NAMALWA (cell line): ENCODE measurements around the gene COTL1.

Experiments used
- DNase-seq: peaks from one replicate; pipeline ENCODE4 v3.0.0-alpha.2; 2015; ENCODE audit warnings: low spot score

The COTL1 gene, protein sequence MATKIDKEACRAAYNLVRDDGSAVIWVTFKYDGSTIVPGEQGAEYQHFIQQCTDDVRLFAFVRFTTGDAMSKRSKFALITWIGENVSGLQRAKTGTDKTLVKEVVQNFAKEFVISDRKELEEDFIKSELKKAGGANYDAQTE

GRCh38 chr16:84617791-84618580 is at the start of gene COTL1:
Gene COTL1 (minus strand): TSS chr16:84618078. CDS start chr16:84617914, 164 bp downstream.
- peak; percentile 94 for DNase-seq

GRCh38 chr16:84665843-84666242 is 48.0 kb upstream of the COTL1 start:
- no peak for DNase-seq

DNA sequence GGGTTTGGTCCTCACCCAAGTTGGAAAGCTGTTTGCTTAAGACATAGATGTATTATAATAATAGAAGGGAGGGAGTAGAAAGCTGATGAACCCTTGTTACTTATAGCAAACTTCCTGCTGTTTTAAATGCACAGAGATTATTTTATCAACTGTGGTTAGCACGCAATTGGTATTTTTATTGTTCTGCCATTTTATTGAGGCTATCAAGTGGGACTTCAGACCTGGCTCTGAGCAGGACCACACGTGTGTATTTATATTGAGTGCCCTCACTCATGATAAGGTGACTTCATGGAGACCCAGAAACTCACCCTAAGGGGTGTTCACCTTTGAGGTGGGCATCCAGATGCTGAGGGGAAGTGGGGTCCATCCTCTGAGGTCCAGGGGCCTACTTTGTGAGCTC is 47.5 kb upstream of the COTL1 start:
- DNase-seq, result no peak

GRCh38 chr16:84663433-84664101 is 45.7 kb upstream of the COTL1 start:
- peak; percentile 84 for DNase-seq

DNA sequence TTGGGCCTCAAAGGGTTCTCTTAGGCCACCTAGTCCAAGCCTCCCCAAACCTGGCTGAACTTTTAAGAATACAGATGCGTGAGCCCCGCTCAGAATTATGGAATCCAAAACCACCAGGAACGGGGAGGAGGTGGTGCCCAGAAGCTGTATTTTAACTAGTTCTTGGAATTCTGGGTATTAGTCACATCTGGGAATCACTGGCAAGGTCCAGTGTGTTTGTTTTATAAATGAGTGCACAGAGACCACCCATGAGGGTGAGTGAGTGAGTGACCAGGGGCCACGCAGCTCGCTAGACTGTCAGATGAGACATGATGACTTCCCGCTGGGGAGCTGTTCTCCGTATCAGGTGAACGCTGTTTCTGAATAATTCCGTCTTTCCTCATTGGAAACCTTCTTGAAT is 44.6 kb upstream of the COTL1 start:
- DNase-seq, result no peak

DNA sequence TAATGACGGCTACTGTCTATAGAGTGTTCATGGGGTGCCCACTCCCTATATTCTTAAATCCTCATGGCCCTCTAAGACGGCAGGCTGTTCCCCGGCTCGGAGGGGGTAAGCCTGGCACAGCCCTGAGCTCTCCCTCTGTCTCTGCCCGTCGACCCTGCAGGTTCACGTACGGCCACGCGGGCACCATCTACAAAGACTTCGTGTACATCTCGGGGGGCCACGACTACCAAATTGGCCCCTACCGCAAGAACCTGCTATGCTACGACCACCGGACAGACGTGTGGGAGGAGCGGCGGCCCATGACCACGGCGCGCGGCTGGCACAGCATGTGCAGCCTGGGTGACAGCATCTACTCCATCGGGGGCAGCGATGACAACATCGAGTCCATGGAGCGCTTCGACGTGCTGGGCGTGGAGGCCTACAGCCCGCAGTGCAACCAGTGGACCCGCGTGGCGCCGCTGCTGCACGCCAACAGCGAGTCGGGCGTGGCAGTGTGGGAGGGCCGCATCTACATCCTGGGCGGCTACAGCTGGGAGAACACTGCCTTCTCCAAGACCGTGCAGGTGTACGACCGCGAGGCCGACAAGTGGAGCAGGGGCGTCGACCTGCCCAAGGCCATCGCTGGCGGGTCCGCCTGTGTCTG is 43.7 kb upstream of the COTL1 start:
- no peak for DNase-seq

DNA sequence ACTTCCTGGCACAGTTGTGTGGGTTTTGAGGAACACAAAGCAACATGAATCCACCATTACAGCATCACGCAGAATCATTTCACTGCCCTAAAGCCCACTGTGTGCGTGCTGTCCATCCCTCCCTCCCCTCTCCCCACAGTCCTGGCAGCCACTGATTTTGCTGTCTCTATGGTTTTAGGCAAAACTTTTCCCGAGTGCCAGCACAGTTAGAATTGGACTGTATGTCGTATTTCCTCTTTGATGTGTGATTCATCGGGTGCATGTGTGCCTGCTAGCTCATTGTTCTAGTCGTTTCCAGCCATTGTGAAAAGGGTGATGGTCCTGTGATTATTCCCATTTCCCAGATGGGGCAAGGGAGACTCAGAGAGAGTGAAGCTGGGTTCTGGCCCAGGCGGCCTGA is 43.1 kb upstream of the COTL1 start:
- no peak for DNase-seq

DNA sequence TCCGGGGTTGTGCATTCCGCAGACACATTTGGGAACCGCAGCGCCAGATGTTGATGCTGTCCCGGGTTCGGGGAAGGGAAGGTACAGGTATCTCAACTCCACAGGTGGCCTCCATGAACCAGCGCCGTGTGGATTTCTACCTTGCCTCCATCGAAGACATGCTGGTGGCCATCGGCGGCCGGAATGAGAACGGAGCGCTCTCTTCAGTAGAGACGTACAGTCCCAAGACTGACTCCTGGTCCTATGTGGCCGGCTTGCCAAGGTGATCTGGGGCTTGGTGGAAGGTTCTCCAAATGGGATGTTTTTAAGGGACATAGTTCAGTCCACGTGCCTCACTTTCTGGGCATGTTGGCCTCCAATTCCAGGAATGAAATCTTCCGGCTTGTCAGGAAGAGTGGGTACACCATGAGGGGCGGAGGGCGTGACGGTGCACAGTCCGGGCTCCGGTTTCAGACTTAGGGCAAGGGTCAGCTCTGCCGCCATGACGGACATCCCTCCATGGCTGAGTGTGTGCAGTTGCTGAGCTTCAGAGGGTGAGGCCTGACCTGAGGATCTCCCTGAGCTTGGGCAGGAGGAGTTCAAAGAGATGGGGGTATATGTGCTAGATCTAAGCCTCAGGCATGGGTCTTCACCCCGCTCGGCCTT is 41.9 kb upstream of the COTL1 start:
- DNase-seq, result no peak

DNA sequence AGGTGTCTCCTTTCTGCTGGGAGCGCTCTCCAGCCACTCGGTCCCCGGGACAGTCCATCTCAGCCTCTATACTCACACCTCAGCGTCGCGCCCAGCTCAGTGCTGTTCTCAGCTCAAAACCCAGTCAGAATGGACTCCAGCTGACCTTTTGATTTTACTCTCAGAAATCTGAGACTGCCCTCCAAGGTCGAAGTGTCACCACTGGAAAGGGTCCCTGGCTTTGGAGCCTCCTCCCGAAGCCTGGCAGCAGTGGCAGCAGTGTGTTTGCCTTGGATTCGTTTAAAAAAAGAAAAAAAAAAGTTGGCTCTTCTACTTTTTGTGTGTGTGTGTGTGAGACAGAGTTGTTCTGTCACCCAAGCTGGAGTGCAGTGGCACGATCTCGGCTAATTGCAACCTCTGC is 40.8 kb upstream of the COTL1 start:
- no peak for DNase-seq

- DNase-seq, result no peak
Measured at GRCh38 chr16:84657229-84657837, 39.5 kb upstream of the COTL1 start.

DNA sequence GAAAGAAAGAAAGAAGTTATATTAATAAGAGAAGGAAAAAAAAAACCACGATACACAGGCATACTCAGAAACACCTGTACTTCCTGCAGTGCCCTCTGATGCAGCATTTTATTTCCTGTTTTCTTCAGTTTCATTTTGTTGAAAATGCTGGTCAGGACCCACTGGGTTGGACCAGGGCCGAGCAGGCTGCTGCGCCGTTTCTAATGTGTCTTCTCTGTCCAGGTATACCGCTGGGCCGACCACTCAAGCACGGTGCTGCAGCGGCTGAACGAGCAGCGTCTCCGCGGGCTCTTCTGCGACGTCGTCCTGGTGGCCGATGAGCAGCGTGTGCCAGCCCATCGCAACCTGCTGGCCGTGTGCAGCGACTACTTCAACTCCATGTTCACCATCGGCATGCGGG is 38.8 kb upstream of the COTL1 start:
- DNase-seq, result peak; percentile 37

DNA sequence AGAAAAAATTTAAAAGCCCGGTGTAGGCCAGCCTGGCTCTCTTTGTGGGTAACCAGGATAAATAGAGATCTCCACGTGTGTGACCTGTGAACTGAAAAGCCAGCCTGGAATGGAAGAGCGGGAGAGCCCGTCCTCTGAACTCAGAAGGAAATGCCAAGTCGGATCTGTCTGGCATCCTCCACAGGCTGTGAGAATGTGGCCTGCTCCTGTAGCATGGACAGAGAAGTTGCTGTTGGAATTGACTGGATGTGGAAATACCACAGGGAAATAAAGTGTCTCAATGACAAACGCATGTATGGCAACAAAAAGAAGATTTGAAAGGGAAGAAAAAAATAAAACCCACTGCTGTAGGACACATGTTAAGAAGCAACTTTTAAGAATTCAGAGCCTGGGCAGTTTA is 37.1 kb upstream of the COTL1 start:
- no peak for DNase-seq

GRCh38 chr16:84654238-84654637 is 36.4 kb upstream of the COTL1 start:
- no peak for DNase-seq

GRCh38 chr16:84652566-84652965 is 34.7 kb upstream of the COTL1 start:
- no peak for DNase-seq

GRCh38 chr16:84650062-84650991 is 32.4 kb upstream of the COTL1 start:
- DNase-seq, result no peak

- no peak for DNase-seq
Measured at GRCh38 chr16:84649511-84649861, 31.6 kb upstream of the COTL1 start.

- peak; percentile 20 for DNase-seq
Measured at GRCh38 chr16:84648595-84649510, 31.0 kb upstream of the COTL1 start.

DNA sequence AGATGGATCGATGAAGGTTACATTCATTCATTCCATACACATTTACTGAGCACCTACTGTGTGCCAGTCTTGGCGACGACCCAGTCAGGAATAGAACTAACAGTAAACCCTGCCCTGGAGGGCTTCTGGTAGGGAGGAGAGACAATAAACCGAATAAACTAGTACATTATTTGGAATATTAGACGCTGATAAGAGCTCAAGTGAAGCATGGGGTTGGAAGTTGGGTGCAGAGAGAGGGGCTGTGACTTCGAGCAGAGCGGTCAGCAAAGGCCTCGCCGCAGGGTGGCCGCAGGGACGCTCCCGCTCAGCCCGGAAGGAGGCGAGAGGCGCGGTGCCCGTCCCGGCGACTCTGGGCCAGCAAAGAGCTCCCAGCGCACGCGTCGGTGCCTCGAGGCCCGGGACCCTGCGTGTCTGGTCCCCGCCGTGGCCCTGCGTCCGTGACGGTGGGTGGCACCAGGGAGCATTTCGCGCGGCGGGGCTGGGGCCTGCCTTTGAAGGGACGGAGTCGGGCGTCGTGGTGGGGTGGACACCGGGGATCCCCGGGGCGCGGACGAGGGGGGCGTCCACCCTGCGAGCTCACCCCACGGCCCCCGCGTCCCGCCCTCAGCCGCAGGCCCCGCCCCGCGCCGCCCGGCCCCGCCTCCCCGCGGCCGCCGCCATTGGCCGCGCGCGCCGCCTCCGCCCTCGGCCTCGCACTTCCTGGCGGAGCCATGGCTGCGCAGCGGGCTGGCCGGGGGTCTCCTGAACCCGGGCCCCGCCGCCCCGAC is 30.1 kb upstream of the COTL1 start, which contains the start of gene KLHL36:
Gene KLHL36, plus strand, starts transcription at position 684 of the 767 bp plus-strand sequence. CDS start 2,357 bp downstream, outside the sequence.
- DNase-seq, result peak; percentile 53

GRCh38 chr16:84643674-84644073 is 25.8 kb upstream of the COTL1 start:
- DNase-seq, result peak; percentile 89
